ENCODE data around the gene CASK.

CASK gene

DNA sequence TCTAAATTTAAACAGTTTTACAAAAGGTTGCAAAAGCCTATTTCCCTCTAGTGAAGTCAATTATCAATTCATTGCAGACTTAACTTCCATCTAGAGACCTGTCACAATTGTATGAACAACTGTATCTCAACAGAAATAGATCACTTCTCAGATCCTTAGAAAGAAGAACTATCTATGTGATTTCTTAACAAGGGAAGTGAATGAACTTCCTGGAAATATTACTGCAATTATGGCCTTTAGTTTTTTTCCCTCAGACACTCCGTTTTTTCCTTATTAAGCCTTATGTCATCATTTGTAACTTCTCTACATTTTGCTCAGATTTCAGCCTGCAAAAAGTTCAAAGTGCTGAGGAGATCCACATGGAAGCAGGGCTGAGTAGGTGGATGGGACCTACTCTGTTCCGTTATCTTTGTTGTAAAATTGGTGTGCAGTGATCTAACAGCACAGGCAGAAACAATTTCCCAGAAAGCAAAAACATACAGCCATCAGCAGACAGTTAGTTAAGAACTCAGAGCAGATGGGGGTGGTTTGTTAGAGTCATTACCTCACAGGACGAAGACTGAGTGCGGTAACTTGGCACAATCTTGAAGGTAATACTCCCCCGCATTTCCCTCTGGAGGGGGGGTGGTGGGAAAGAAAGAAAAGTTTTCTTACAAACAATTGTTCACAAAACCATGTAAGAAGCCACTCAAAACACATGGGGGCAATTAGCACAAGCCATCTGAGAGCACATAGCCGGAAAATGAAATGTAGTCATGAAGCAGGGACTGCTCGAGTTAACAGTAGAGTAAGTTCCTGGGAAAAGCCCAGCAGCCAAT is 363.9 kb downstream of the CASK start:
- peak overlapping the region; percentile 97 for H3K27ac Mint-ChIP-seq
- H3K36me3 Mint-ChIP-seq (ENCODE audit: low read depth) = peaks cover 16% of the 10 kb centered on the region

DNA sequence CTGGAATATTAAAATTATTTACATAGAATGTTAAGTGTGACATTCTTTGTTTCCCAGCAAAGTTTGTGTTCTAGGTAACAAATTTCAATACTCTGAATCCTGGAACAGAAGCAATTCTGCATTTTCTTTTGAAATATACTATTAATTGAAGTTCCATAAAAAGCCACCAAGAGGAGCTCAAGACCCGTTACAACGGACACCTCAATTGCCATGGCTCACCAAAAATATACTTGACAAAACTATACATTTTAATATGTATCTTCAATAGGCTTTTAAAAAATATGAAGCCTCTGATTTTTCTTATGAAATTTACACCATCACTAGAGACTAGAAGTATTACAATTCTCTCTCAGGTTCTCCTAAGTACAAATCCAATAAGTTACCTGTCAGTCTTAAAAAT is 364.8 kb downstream of the CASK start:
- peaks cover 7% of the 10 kb centered on the region for H3K4me1 Mint-ChIP-seq
- H3K27me3 Mint-ChIP-seq (ENCODE audit: low read depth, poor library complexity) = peaks cover 3% of the 10 kb centered on the region
- H3K36me3 Mint-ChIP-seq (ENCODE audit: low read depth) = peaks cover 9% of the 10 kb centered on the region
- no peak for DNase-seq
- H3K4me3 Mint-ChIP-seq = no peak overlapping the region
- TF ChIP-seq, protein P1, sequence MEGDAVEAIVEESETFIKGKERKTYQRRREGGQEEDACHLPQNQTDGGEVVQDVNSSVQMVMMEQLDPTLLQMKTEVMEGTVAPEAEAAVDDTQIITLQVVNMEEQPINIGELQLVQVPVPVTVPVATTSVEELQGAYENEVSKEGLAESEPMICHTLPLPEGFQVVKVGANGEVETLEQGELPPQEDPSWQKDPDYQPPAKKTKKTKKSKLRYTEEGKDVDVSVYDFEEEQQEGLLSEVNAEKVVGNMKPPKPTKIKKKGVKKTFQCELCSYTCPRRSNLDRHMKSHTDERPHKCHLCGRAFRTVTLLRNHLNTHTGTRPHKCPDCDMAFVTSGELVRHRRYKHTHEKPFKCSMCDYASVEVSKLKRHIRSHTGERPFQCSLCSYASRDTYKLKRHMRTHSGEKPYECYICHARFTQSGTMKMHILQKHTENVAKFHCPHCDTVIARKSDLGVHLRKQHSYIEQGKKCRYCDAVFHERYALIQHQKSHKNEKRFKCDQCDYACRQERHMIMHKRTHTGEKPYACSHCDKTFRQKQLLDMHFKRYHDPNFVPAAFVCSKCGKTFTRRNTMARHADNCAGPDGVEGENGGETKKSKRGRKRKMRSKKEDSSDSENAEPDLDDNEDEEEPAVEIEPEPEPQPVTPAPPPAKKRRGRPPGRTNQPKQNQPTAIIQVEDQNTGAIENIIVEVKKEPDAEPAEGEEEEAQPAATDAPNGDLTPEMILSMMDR (IDR thresholded peaks at IDR 0.05) = peak; percentile 8
- H3K27ac Mint-ChIP-seq = no peak overlapping the region
- H3K9me3 Mint-ChIP-seq = no peaks in the 10 kb centered on the region

More for the DNA sequence above, 363.9 kb downstream of the CASK start:
- Mint-ChIP-seq H3K4me1 (peaks cover 7% of the 10 kb centered on the region), H3K9me3 (peaks cover under 1% of the 10 kb centered on the region), H3K27me3 (ENCODE audit: low read depth, poor library complexity) (peaks cover 3% of the 10 kb centered on the region), H3K4me3 (no peak overlapping the region)
- no peak for DNase-seq
- TF ChIP-seq, protein P1 (IDR thresholded peaks at IDR 0.05) = no peak

DNA sequence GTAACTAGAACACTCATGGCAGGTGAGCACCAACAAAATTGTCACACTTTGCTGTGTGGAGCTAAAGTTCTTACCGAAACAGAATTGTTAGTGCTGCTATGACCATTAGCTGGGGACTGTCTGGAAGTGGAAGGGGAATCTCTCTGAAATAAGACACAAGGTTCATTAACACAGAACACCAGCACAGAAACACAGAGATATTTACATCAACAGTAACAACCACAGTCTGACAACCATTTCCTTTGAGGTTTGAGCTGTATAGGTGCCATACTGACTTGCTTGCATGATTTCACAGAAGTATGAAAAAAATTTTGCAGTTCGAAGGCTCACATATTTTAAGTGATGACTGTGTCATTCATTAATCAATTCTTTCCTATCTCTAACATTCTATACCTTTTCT is 366.4 kb downstream of the CASK start:
- H3K4me1 Mint-ChIP-seq = peaks cover 7% of the 10 kb centered on the region
- H3K36me3 Mint-ChIP-seq (ENCODE audit: low read depth) = peaks cover 13% of the 10 kb centered on the region
- no peak for DNase-seq
- no peak overlapping the region for H3K27ac Mint-ChIP-seq
- H3K9me3 Mint-ChIP-seq = peaks cover 5% of the 10 kb centered on the region
- TF ChIP-seq, protein P1 (IDR thresholded peaks at IDR 0.05) = no peak
- H3K27me3 Mint-ChIP-seq (ENCODE audit: low read depth, poor library complexity) = no peaks in the 10 kb centered on the region
- no peak overlapping the region for H3K4me3 Mint-ChIP-seq

DNA sequence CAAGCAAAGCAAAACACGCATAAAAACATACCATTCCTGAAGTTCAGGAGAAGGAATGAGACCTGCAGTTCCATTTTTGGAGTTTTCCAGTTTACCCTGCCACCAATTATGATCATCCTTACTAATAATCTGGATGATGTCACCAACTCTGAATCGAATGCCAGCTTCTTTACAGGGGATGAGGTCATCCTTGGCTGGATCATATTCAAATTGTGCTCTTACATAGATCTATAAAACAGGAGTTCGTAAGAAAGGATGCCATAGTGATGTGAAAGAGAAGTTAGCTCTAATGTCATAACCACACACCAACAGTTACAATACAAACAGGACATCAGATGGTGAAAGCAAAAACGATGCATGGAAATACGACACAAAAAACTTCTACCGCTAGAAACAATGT is 369.7 kb downstream of the CASK start:
- TF ChIP-seq, protein P1 (IDR thresholded peaks at IDR 0.05) = no peak
- Mint-ChIP-seq H3K36me3 (ENCODE audit: low read depth) (peaks cover 31% of the 10 kb centered on the region), H3K4me1 (no peaks in the 10 kb centered on the region), H3K9me3 (peaks cover 9% of the 10 kb centered on the region), H3K27me3 (ENCODE audit: low read depth, poor library complexity) (no peaks in the 10 kb centered on the region), H3K4me3 (no peak overlapping the region), H3K27ac (no peak overlapping the region)
- DNase-seq = no peak

DNA sequence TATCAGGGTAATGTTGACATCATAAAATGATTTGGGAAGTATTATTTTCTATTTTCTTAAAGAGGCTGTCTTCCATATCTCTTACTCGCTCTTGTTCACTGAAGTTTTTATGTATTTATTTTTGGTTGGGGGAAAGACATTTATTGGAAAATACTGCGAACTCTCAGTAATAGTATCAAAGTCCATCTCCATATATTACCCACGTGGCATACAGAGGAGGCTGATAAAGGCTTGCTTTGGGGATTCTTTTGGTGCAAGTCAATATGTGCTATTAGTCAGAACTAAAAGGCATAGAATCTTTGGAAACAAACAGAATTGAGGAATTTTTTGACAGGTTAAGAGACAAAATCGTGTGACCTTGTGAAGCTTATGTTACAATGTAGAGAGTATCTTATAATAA is 374.9 kb downstream of the CASK start:
- Mint-ChIP-seq H3K27ac (no peak overlapping the region), H3K27me3 (ENCODE audit: low read depth, poor library complexity) (no peaks in the 10 kb centered on the region), H3K4me1 (no peaks in the 10 kb centered on the region), H3K4me3 (no peak overlapping the region), H3K36me3 (ENCODE audit: low read depth) (peaks cover 58% of the 10 kb centered on the region), H3K9me3 (peaks cover 24% of the 10 kb centered on the region)
- TF ChIP-seq, protein P1 (IDR thresholded peaks at IDR 0.05) = no peak
- DNase-seq = no peak

DNA sequence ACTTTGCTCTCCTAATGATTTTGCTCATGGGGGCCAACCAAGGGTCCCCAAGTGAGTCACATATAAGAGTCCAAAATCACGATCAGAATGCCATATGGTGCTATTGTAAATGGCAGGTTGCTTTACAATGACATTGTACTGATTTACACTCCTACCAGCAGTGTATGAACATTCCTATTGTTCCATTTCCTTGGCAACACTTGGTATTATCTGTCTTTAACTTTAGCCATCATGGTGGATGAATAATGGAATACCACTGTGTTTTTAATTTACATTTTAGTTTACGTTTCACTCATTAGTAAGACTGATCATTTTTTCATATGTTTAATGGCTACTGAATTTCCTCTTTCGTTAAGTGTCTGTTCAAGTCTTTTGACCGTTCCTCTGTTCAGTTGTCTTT is 379.7 kb downstream of the CASK start:
- DNase-seq = no peak
- H3K27ac Mint-ChIP-seq = no peak overlapping the region
- no peaks in the 10 kb centered on the region for H3K27me3 Mint-ChIP-seq (ENCODE audit: low read depth, poor library complexity)
- peaks cover 17% of the 10 kb centered on the region for H3K9me3 Mint-ChIP-seq
- peaks cover 45% of the 10 kb centered on the region for H3K36me3 Mint-ChIP-seq (ENCODE audit: low read depth)
- no peaks in the 10 kb centered on the region for H3K4me1 Mint-ChIP-seq
- TF ChIP-seq, protein P1 (IDR thresholded peaks at IDR 0.05) = no peak
- no peak overlapping the region for H3K4me3 Mint-ChIP-seq
